PC-3 (cell line): Measurements from ENCODE around the gene DSN1. TPM values are rescaled to one million over a fixed set of nuclear protein-coding genes. Genes with fewer than 3 reads are reported as not detected.

Source experiments
- ATAC-seq: fragments of 200-7000 bp; cut with Tn5 transposase; 2 replicates; pipeline ENCODE4 v1.9.1; 2020; ENCODE audit warnings: mild to moderate bottlenecking, moderate library complexity
- BruUV-seq: library from RNA; stranded (reverse); fragments of 400-500 nt; replicated peaks from 2 replicates; lab custom pipeline; 2021; lab: Mats Ljungman, UMichigan
- CTCF ChIA-PET: fragments of 300-600 bp; sonication (Branson Sonifier 250); formaldehyde crosslinking; loops from one replicate; lab custom pipeline; 2022; ENCODE audit warnings: antibody characterized with exemption; lab: Charles Lee
- POLR2A ChIA-PET: fragments of 300-600 bp; sonication (Branson Sonifier 250); formaldehyde crosslinking; loops from one replicate; lab custom pipeline; 2022; ENCODE audit warnings: antibody characterized with exemption; ENCODE audit not compliant: unreplicated experiment; lab: Charles Lee
- DNase-seq: peaks from one replicate; pipeline ENCODE4 v3.0.0-alpha.2; 2015
- H2AFZ ChIP-seq: fragments of 300-600 bp; sonication (generic); 2 replicates; pipeline ENCODE4 v1.6.0; 2016; ENCODE audit warnings: antibody characterized with exemption, low read length
- H3F3A ChIP-seq: fragments of 300-600 bp; sonication (generic); one replicate; pipeline ENCODE4 v1.6.0; 2017; ENCODE audit warnings: antibody characterized with exemption, low read length, control low read depth, mild to moderate bottlenecking; ENCODE audit not compliant: unreplicated experiment
- H3K27ac ChIP-seq: fragments of 300-600 bp; sonication (generic); 2 replicates; pipeline ENCODE4 v1.5.1; 2016; ENCODE audit warnings: mild to moderate bottlenecking, low read length
- H3K27me3 ChIP-seq: fragments of 300-600 bp; sonication (generic); 2 replicates; pipeline ENCODE4 v1.6.1; 2016; ENCODE audit warnings: low read length, mixed read lengths
- H3K36me3 ChIP-seq: fragments of 300-600 bp; sonication (generic); 2 replicates; pipeline ENCODE4 v1.6.1; 2016; ENCODE audit warnings: low read depth, mixed run types, low read length, mixed read lengths
- H3K4me1 ChIP-seq: fragments of 300-600 bp; sonication (generic); 2 replicates; pipeline ENCODE4 v1.5.1; 2016; ENCODE audit warnings: low read length; ENCODE audit not compliant: insufficient read depth
- H3K4me2 ChIP-seq: fragments of 300-600 bp; sonication (generic); 2 replicates; pipeline ENCODE4 v1.6.0; 2016; ENCODE audit warnings: low read length
- H3K4me3 ChIP-seq: fragments of 300-600 bp; sonication (generic); 2 replicates; pipeline ENCODE4 v1.5.1; 2016; ENCODE audit warnings: mild to moderate bottlenecking, low read length, mixed read lengths
- H3K79me2 ChIP-seq: fragments of 300-600 bp; sonication (generic); 2 replicates; pipeline ENCODE4 v1.6.1; 2017; ENCODE audit warnings: low read length, mixed read lengths
- H3K9ac ChIP-seq: fragments of 300-600 bp; sonication (generic); 2 replicates; pipeline ENCODE4 v1.6.0; 2016; ENCODE audit warnings: mild to moderate bottlenecking, low read length
- H3K9me2 ChIP-seq: fragments of 300-600 bp; sonication (generic); replicated peaks from 2 replicates; pipeline ENCODE4 v1.6.1; 2016; ENCODE audit warnings: mixed run types, low read length, mixed read lengths
- H3K9me3 ChIP-seq: fragments of 300-600 bp; sonication (generic); 2 replicates; pipeline ENCODE4 v1.6.1; 2016; ENCODE audit warnings: low read length, mixed read lengths
- H4K20me1 ChIP-seq: fragments of 300-600 bp; sonication (generic); 2 replicates; pipeline ENCODE4 v1.6.1; 2016; ENCODE audit warnings: low read length, mixed read lengths
- EZH2 ChIP-seq: fragments of 300-600 bp; sonication (generic); IDR thresholded peaks from one replicate; pipeline ENCODE4 v1.6.1; 2017; ENCODE audit warnings: antibody characterized with exemption, mild to moderate bottlenecking, low read length; ENCODE audit not compliant: unreplicated experiment
- EZH2phosphoT487 ChIP-seq: fragments of 300-600 bp; sonication (generic); IDR thresholded peaks from 2 replicates; pipeline ENCODE4 v1.6.1; 2018; ENCODE audit warnings: mild to moderate bottlenecking, antibody characterized with exemption, low read length, borderline replicate concordance
- intact Hi-C: fragments of 100-400 bp; cut with micrococcal nuclease; formaldehyde crosslinking; loops from 2 replicates; pipeline ENCODE4 v1.9.0; 2023
- total RNA-seq: library from RNA; depleted of rRNA; stranded (reverse); fragments of >200 nt; gene quantifications from 2 replicates; pipeline ENCODE4 v1.2.3, GENCODE V29; 2014
- TF ChIP-seq, protein P1 (sequence below): fragments of 300-600 bp; sonication (generic); conservative IDR thresholded peaks from 2 replicates; pipeline ENCODE4 v1.5.1; 2017; ENCODE audit warnings: antibody characterized with exemption, low read depth, mild to moderate bottlenecking, low read length

Gene DSN1
- total RNA-seq, 1 experiment from 2014 or later, result 39.8 TPM

DNA sequence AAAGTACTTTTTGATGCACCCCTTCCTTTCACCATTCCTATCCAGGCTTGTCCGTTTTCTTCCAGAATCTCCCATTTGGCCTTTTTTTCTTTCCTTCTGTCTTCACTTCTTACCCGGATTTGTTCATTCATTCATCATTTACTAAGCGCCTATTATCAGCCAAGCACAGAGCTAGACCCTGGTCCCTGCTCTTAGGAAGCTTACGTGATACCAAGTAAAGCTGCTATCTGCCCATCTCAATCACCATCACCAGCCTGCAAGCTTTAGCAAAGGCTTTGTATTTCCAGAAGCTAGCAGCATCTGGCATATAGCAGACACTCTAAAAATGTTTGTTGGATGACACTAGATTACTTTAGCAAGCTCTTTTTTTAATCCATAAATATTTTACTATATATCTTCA lies 32.5 kb downstream of the DSN1 start:
- TF ChIP-seq EZH2 (no peak), EZH2phosphoT487 (no peak)
- TF ChIP-seq, protein P1, sequence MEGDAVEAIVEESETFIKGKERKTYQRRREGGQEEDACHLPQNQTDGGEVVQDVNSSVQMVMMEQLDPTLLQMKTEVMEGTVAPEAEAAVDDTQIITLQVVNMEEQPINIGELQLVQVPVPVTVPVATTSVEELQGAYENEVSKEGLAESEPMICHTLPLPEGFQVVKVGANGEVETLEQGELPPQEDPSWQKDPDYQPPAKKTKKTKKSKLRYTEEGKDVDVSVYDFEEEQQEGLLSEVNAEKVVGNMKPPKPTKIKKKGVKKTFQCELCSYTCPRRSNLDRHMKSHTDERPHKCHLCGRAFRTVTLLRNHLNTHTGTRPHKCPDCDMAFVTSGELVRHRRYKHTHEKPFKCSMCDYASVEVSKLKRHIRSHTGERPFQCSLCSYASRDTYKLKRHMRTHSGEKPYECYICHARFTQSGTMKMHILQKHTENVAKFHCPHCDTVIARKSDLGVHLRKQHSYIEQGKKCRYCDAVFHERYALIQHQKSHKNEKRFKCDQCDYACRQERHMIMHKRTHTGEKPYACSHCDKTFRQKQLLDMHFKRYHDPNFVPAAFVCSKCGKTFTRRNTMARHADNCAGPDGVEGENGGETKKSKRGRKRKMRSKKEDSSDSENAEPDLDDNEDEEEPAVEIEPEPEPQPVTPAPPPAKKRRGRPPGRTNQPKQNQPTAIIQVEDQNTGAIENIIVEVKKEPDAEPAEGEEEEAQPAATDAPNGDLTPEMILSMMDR, result no peak
- Histone ChIP-seq H3K79me2 (peaks cover 64% of the 10 kb centered on the region), H3K9me3 (no peaks in the 10 kb centered on the region), H3K36me3 (no peaks in the 10 kb centered on the region), H3K4me2 (no peak overlapping the region), H3K27me3 (no peaks in the 10 kb centered on the region), H3F3A (no peaks in the 10 kb centered on the region), H2AFZ (no peak overlapping the region), H3K4me1 (peaks cover 7% of the 10 kb centered on the region; the same call in 1 of the 2 replicates), H3K27ac (no peak overlapping the region), H3K9me2 (no peaks in the 10 kb centered on the region), H3K4me3 (no peak overlapping the region), H4K20me1 (no peaks in the 10 kb centered on the region), H3K9ac (no peak overlapping the region)
- ChIA-PET POLR2A (no interaction called here), CTCF (no interaction called here)
- DNase-seq, result no peak
- ATAC-seq, result no peak
- intact Hi-C loops, result no loop called here
- BruUV-seq, result no TSS peak

DNA sequence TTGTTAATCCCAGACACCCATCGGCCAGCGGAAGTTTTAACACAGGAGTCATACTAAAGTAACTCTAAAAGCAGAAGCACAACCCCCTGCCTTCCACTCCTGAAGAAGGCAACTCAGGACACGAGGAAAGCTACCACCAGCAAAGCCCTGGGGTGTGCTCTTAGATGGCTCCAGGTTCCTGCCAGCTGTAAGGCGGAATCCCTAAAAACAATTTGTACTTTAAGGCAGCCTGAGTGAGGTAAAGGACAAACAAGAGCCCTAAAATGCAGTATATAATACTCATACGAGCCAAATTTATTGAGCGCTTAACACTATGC lies 36.4 kb downstream of the DSN1 start:
- Histone ChIP-seq H3K27ac (no peak overlapping the region), H3K36me3 (no peaks in the 10 kb centered on the region), H3K4me2 (no peak overlapping the region), H3F3A (no peaks in the 10 kb centered on the region), H3K79me2 (peaks cover 60% of the 10 kb centered on the region), H3K4me1 (peaks cover 14% of the 10 kb centered on the region), H2AFZ (no peak overlapping the region), H3K9me3 (no peaks in the 10 kb centered on the region), H4K20me1 (no peaks in the 10 kb centered on the region), H3K27me3 (no peaks in the 10 kb centered on the region), H3K9me2 (no peaks in the 10 kb centered on the region), H3K4me3 (no peak overlapping the region), H3K9ac (no peak overlapping the region)
- ATAC-seq (no peak), DNase-seq (no peak)
- TF ChIP-seq EZH2phosphoT487 (no peak), EZH2 (no peak)
- TF ChIP-seq, protein P1, result no peak
- intact Hi-C loops, result no loop called here
- CTCF ChIA-PET, result no interaction called here
- BruUV-seq, result no TSS peak
- POLR2A ChIA-PET, result interaction anchor here (0.7 kb wide), 1 partner anchor 9 kb away, joined by 5 read pairs; the partner anchor contains the start of gene NDRG3

DNA sequence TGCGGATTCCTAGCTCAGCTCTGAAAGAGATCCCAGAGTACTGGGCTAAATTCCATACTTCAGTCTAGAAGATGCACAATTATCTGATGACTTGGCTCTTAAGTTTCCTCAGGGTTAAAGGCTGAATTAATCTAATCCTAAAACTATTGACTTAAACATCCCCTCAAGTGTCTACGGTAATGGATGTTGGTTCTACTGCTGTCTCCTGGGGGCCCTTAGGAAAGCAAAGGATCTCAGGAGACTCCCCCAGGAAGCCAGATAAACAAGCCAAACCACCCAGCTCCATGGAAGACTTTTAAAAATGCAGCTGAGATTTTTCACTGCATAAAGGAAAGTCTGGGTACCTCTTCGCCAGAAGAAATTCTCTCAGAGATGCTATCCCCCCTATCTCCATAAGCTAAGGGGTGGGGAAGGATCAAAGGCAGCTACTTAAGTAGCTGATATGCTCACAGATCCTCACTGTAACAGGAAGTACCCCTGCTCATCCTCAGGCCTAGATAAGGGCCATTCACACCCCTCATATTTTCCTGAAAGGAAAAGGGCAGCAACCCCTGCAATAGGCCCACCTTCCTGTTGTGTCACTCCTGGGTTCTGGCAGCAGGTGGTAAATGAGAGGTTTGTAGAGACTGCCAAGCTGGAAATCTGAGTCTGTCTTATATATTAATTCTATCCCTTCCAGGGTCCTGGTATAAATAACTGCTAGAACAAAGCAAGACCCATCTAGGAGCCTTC lies 36.9 kb downstream of the DSN1 start:
- no peak overlapping the region for H3K27ac ChIP-seq
- no peak overlapping the region for H3K9ac ChIP-seq
- H3F3A ChIP-seq, result no peaks in the 10 kb centered on the region
- H3K4me1 ChIP-seq, result peaks cover 14% of the 10 kb centered on the region
- no peak for ATAC-seq
- BruUV-seq, result no TSS peak
- no peak overlapping the region for H3K4me2 ChIP-seq
- H3K27me3 ChIP-seq, result no peaks in the 10 kb centered on the region
- ChIA-PET POLR2A (interaction anchor here (0.7 kb wide), 1 partner anchor 9 kb away, joined by 5 read pairs; the partner anchor contains the start of gene NDRG3), CTCF (no interaction called here)
- H3K9me2 ChIP-seq, result no peaks in the 10 kb centered on the region
- no peaks in the 10 kb centered on the region for H3K9me3 ChIP-seq
- H3K79me2 ChIP-seq, result peaks cover 56% of the 10 kb centered on the region
- H3K36me3 ChIP-seq, result no peaks in the 10 kb centered on the region
- H2AFZ ChIP-seq, result no peak overlapping the region
- no peaks in the 10 kb centered on the region for H4K20me1 ChIP-seq
- H3K4me3 ChIP-seq, result no peak overlapping the region
- DNase-seq, result no peak
- no peak for TF ChIP-seq EZH2phosphoT487
- TF ChIP-seq, protein P1, result no peak
- no peak for TF ChIP-seq EZH2
- intact Hi-C loops, result no loop called here
